Measurements from ENCODE around the gene SNX33.
A peak's percentile ranks its signal among the peaks of the same experiment; 100 is the strongest.
"Not testable (repeated sequence)": the region's sequence is repeated elsewhere in the genome, so short reads cannot be mapped to it uniquely, and the experiment has no call there.

Gene SNX33, protein sequence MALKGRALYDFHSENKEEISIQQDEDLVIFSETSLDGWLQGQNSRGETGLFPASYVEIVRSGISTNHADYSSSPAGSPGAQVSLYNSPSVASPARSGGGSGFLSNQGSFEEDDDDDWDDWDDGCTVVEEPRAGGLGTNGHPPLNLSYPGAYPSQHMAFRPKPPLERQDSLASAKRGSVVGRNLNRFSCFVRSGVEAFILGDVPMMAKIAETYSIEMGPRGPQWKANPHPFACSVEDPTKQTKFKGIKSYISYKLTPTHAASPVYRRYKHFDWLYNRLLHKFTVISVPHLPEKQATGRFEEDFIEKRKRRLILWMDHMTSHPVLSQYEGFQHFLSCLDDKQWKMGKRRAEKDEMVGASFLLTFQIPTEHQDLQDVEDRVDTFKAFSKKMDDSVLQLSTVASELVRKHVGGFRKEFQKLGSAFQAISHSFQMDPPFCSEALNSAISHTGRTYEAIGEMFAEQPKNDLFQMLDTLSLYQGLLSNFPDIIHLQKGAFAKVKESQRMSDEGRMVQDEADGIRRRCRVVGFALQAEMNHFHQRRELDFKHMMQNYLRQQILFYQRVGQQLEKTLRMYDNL

DNA sequence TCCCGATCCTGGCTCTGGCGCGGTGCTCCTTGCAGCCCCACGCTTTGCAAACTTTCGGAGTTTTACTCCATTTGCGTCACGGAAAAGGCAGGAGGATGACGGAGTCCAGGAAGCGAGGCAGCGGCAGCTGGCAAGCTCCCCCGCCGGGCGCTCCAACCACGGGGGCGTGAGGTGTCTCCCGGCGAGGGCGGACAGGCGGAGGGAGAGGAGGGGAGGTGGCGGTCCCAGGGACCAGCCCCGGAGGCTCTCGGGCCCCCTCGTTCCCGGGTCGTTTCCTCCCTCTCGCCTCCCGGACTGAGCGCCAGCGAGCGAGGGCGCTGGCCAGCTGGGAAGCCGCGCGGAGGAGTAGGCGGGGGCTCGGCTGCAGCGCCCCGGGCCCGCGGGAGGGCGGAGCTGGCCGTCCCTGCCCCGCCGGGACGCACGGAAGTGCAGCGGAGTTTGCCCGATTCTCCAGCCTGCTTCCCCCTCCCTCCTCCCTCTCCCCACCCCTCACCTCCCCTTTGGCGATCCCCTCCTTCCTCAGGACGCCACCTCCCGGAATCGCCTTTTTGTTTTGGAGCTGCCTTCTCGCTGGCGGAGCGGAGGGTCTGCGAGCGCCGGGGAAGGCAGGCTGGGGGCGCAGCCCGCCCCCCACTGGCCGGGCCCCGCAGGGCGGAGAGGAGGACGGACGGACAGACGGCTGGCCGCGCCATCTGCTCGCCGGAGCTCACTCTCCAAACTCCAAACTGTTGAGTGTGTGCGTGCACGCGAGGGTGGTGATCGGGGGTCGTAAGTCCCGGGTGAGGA lies at the start of gene SNX33:
TSS of gene SNX33 (plus strand) at position 543 of the 786 bp plus-strand sequence. CDS start 1,191 bp downstream, outside the sequence.
- peak; percentile 33 to 52 for DNase-seq (ENCODE audit: low read depth in 2 of 2)

DNA sequence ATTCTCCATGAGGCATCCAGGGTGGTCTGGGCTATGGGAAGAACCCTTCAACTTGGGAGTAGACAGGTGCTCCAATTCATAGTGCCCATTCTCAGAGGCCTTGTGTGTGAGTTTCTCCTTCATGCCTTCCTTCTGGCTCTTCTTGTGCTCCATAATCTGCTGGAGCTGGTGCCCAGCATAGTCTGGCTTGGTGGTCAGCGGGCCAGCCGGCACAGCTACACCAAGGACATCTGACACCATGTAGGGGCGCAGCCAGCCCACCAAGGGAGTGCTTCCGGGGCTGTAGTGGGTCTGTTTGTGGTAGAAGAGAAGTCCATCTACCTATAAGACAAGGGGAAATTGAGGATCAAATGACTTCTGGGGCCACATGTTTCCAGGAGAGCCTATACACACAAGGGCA lies 49.4 kb upstream of the SNX33 start:
- DNase-seq (ENCODE audit: low read depth in 2 of 2): no peak

DNA sequence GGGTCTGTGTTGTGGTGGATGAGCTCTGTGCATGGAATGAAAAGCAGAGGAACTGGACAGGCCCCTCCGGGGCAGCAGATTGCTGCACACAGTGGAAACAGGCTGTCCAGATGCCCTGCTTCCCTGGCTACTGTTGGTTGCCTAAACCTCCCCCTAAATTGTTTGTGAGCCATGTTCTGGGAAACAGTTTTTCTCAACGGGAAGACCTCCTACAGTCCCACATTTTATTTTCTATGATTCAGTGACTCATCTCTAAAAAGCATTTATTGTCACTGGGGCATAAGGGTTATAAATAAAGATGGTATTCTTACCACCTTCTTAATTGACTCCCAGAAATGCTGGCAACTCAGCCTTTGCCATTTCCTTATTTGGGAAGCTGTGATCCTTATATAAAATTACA lies 48.3 kb upstream of the SNX33 start:
- no peak for DNase-seq (ENCODE audit: low read depth in 2 of 2)

DNA sequence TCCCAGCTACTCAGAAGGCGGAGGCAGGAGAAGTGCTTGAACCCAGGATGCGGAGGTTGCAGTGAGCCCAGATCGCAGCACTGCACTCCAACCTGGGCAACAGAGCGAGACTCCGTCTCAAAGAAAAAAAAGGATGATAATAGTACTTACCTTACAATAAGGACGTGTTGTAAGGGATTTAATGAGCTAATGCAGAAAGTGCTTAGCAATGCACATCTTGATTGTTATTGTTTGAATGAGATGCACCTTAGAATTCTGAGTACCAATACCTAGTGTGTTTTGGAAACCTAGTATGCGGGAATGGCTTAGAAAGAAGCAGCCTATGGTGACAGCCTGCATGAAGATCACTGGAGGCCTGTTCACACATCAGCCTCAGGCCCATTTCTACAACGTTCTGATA lies 41.7 kb upstream of the SNX33 start:
- DNase-seq (ENCODE audit: low read depth in 2 of 2): no peak

DNA sequence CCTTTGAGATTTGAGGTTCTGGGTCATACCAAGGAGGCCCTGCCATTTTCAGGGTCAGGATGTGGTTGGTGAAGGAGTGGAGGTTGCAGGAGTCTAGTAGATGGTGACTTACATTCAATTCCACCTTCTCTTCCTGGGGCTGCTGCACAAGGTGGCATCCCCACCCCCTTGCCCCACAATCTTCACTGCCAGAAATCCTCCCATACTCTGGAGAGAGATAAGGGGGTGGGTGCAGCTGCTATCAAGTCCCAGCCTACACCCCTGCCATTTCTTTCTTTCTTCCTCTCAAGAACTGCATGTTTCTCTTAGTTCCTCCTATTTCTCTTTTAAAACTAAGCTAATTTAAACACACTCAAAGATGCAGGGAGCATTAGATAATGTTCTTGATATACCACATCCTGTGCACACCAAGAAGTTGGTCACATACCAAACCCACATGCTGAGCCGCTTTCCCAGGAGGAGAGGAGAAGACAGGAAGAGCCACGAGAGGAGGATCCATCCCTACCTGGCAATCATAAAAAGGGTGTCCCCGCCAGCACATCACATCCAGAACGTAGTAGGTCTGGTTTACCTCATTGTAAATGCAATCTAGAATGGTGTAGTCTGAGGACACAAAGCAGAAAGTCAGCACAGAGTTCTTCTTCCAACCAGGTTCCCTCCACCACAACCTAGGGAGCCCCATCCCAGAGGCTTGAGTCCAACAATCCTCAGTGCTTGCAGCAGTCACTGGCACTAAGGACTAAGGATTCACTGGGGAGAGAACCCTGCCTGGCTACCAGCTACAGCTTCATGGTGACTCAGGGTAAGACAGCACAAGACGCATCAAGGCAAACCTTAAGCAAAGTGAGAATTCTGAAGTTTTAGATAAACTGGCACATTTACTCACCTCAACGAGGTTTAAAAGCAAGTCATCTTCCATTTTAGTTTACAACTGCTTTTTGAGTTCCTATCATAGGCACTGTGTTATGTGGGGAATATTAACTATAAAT lies 40.7 kb upstream of the SNX33 start:
- no peak for DNase-seq (ENCODE audit: low read depth in 2 of 2)

DNA sequence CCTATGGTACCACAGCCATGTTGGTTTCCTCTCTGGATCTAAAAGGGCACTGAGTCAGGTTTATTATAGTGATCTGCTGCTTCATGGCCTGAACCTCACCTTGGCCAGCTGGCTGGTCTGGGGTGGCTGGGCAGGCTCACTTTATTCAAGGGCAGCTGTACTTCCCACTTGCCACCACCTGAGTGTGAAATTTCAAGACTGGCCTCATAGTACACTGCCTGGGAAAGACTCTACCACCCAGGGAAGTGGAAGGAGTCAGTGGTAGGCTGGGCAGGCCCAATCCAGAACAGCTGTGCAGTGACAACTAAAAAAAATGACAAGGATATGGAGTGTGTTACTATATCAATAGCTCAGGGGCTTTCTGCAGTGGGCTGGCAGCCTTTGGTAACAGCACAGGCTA lies 30.9 kb upstream of the SNX33 start:
- no peak for DNase-seq (ENCODE audit: low read depth in 2 of 2)

DNA sequence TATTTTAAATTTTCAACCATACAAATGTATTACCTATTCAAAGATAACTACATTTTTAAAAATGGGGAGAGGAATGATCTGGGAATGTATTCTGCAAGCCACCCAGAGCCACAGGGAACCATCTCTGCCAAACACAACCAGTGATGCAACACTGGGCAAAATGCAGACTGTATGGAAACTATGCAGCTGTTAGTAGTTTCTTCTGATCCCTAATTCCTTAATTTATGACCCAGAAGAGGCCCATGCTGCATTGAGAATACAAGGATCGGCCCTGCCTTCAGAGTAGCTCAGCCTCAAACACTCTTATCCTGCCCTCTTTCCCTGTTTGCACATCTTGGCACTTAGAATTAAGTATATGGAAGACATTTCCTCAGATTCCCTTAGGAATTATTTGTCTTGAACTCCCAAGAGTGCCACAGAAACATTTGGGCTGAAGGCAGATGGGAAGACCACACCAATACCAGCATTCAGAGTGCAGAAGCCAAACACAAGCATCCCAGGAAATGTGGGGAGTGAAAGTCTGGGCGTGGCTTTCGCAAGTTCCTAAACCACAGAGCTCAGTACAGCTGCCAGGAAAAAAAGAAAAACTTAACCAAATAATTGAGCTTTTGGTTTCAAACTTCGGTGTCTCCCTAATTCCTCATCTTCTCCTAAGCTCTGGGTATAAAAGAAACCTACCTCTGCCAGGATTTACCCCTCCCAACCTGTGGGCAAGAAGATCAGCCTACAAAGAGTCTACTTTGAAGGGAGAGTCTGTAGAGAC lies 27.5 kb upstream of the SNX33 start:
- no peak for DNase-seq (ENCODE audit: low read depth in 2 of 2)

DNA sequence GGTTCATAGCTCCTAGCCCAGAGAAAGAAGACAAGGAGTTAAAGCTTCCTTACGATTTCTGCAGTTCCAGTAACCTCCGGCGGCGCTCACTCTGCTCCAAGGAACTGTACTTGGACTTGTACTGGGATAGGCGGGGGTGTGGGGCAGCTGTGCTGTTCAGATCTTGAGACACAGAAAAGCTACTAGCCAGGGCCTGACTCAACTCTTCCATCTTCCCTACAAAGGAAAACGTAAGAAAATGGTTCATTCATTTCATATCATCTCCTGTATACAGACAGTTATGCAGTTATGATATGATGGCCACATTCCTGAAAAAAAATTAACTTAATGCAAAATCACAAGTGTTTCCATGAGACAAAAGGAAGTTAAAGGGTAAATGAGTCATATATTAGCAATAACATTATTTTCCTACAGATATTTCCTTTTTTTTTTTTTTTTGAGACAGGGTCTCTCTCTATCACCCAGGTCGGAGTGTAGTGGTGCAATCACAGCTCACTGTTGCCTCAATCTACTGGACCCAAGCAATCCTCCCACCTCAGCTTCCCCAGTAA lies 26.8 kb upstream of the SNX33 start:
- no peak for DNase-seq (ENCODE audit: low read depth in 2 of 2)

DNA sequence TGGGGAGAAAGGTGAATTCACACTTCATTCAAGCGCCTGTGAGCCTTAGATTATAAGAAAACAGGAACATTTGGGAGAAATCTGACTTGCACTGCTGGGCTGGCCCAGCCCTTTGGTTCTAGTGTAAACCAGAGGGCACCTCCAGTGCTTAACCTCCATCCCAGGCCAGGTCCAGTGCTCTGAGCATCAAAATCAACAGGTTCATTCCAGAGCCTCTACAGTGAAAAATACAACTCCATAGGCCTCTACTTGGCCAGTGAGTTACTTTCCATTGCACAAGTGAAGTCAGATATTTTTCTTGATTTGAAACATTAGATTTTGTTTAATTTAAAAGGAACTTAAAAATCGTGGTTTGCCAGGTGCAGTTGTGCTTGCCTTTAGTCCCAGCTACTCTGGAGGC lies 25.2 kb upstream of the SNX33 start:
- DNase-seq (ENCODE audit: low read depth in 2 of 2): no peak

DNA sequence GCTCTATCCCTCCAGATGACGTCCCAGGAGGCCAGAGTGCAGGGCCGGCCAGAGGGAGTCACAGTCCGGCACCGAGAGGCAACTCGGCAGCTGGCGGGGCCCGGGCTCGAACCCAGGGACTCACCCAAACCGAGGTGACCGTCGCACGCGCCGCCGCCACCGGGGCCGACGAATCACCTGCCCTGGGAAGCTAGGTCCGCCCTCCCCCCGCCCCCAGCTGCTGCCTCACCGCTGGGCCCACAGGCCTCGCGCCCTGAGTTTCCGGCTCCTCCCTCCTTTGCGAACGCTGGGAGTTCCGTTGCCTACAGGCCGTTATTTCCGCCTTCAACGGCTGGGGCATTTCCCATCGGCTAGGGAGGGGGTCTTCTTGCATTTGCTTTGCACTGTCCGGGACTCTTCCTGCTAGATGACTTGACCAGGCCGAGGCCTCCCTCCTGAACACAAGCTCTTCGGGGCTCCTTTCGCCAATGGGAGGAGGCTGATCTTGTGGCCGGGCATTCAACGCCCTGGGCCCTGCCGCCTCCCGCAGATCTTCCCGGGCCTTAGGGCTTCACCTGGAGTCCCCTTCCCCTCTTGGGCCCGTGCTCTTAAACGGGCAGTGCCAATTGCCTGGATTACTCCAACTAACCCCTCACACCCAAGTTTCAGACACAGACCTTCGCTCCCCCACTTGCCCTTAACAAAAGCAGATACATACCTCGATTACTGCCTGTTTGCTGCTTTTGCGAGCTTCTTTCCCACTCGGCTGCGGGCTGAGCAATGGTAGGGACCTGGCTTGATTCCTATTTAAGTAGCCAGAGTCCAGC lies 22.0 kb upstream of the SNX33 start, which contains the start of gene SNUPN:
TSS of gene SNUPN (minus strand) at position 184 of the 806 bp plus-strand sequence. CDS start 4,674 bp downstream, outside the sequence.
- DNase-seq (ENCODE audit: low read depth in 2 of 2): peak; percentile 89 to 92

DNA sequence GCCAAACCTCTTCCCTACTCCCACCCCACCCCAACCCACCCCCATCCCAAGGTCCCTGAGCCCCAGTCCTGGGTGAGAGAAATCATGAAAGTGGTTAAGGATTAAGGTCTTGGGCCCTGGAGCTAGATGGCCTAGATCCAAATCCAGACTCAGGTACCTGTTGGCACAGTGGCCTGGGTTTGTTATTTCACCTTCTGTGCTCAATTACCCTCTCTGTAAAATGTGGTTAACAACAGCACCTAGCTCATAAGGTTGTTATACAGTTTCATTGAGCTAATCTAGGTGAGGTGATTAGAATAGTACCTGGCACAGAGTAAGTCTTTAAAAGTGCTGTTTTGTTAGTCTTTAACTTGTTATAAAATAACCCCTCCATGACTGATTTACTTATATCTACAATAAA lies 15.8 kb upstream of the SNX33 start:
- no peak for DNase-seq (ENCODE audit: low read depth in 2 of 2)

DNA sequence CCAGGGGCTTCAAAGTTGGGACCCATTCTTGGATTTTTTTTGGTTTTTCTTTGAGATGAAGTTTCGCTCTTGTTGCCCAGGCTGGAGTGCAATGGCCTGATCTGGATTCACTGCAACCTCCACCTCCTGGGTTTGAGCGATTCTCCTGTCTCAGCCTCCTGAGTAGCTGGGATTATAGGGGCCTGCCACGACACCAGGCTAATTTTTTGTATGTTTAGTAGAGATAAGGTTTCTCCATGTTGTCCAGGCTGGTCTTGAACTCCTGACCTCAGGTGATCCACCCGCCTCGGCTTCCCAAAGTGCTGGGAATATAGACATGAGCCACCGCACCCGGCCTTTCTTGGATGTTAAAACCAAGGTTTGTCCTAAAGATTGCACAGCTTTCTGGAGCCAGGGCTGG lies 13.8 kb upstream of the SNX33 start:
- DNase-seq (ENCODE audit: low read depth in 2 of 2): not testable (repeated sequence)

DNA sequence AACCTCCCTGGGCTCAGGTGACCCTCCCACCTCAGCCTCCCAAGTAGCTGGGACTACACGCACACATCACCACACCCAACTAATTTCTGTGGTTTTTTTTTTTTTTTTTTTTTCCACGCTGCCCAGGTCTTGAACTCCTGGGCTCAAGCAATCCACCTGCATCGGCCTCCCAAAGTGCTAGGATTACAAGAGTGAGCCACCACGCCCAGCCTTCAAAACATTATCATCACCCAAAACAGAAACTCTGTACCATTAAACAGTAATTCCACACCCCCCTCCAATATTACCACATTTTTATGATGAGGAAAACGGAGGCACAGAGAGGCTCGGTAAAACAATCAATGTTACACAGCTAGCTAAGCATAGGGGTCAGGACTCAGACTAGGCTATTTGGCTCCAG lies 11.7 kb upstream of the SNX33 start:
- DNase-seq (ENCODE audit: low read depth in 2 of 2): no peak

DNA sequence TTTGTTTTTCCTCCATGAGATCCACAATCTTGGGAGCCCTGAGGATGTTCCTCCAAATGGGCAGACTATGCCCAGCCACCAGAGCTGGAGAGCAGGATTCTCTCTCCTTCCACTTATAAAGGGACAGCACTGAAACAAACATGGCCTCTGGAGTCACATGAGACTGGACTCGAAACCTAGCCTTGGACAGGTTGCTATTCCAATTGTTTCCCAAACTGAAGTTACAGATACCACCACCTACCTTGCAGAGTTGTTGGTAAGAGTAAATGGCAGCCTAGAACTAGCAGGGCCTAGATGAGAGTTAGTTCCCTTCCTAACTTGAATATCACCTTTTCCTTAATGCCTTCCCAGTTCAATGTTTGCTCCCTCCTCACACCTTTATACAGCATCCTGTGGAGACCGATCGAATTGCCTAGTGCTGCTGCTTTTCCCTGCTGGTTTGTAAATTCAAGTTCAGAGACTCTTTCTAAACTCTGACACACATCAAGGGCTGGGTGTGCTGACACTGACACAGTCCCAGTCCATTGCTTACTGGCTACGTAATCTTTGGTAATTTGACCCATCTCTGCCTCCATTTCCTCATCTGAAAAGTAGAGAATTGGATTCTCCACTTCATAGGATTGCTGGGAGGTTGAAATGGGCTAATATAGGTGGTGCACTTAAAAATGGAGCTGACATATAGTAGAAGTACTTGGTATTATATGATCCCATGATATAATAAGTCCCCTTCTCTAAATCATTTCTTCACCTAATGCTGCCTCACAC lies 10.3 kb upstream of the SNX33 start:
- no peak for DNase-seq (ENCODE audit: low read depth in 2 of 2)

DNA sequence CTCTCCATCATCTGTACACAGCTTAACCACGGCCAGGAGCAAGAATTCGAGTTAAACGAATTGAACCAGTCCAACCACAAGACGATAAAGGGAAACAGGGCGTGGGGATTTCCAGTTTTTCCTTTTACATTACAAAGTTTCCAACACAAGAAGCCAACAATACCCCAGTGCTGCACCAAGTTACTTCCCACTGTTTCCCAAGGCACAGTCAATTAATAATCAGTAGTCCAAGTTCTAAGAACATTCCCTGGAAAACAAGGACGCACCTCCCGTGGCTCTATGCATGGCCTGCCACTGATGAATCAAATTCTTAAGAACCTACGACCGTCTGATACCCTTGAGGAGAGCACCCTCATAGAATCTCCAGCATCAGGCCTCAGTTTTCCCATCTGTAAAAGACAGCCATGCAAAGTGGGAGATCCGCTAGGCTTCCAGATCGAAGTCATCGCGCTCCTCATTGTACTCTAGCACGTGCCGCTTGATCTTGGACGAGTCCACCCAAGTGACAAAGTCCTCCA lies 8.5 kb upstream of the SNX33 start:
- no peak for DNase-seq (ENCODE audit: low read depth in 2 of 2)

DNA sequence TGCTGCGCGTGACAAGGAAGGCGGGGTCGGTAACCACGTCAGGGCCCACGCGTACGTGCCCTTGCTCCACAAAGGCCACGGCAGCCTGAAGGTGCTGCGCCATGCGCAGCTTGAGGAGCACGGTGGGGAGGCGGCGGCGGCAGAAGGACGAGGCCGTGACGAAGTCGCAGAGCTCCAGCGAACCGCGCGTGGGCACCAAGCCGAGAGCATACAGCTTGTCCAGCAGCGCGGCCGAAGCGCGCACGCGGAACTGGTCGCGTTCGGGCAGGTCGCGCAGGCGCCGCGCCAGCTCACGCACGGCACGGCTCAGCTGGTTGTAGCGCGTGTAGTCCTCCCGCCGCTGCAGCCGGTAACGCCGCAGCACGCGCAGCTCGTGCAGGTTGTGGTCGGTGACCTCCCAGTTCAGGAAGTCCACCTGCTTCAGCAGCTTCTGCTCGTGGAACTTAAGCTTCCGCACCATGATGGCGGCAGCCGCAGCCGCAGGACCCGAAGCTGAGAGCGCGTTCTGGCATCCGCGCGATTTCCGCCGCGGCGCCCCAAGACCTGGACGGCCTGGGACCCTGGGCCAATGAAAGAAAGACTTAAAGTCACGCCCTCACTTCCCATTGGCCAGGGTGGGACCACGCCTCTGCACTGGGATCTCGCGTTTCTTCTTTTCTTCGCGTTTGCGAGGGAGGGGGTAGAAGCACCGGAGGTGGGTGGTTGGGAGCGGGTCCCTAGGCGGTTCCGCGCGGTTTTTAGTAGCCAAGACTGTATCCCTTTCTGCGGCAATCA lies 7.8 kb upstream of the SNX33 start, which contains the start of gene IMP3:
TSS of gene IMP3 (minus strand) at position 516 of the 774 bp plus-strand sequence. CDS start at position 460, 56 bp downstream.
- DNase-seq (ENCODE audit: low read depth in 2 of 2): peak; percentile 87 to 89

DNA sequence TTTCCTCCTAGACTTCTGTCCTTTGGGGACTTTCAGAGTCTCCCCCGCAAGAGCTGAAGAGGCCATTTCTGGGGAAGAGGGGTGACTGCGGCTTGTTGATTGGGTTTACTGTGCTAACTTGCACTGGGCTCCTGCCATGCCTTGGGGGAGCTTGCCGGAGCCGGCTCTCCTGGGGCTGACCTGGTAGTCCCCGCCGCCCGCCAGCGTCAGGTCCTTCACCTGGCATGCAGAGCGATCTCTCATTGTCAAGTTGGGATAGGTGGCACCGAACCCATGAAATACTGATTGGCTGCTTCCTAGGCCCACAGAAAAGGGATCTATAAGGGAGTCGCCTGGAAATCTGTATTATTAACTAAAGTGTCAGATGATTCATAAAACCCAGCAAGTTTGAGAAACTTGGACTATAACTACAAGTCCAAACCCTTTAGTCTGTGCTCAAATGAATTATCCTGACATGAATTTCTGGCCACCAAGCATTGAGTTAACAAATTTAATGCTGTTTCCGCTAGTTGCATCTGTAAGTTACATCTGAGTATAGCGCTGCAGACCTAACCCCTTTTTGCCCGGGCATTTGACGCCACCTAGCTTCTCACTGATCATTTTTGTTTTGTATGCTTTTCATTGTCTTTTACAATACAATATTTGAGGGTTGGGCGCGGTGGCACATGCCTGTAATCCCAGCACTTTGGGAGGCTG lies 7.1 kb upstream of the SNX33 start:
- peak; percentile 21 to 48 for DNase-seq (ENCODE audit: low read depth in 2 of 2)
